Stomach (tissue), 9 donors: ENCODE measurements around the gene USP17L30. TPM values are rescaled to one million over a fixed set of nuclear protein-coding genes. Genes with fewer than 3 reads are reported as not detected.
A peak's percentile ranks its signal among the peaks of the same experiment; 100 is the strongest.
"Not testable (repeated sequence)": the region's sequence is repeated elsewhere in the genome, so short reads cannot be mapped to it uniquely, and the experiment has no call there.

Experiments used
- DNase-seq, 2 donors: peaks; one replicate each; pipeline versions ENCODE4 v3.0.0 to v3.0.0-alpha.2; 2013 to 2019
- H3K27ac ChIP-seq, 5 donors: fragments of 200-600 bp in 4 of 5; sonication (generic) in 4 of 5; one replicate each; pipeline ENCODE4 v1.5.1; 2013 to 2019; ENCODE audit warnings: mild to moderate bottlenecking in 1 of 5, moderate library complexity in 1 of 5
- H3K27me3 ChIP-seq, 3 donors: fragments of 200-600 bp; sonication (generic); one replicate each; pipeline ENCODE4 v1.5.1; 2017 to 2019; ENCODE audit warnings: mixed run types in 1 of 3
- H3K36me3 ChIP-seq, 4 donors: fragments of 200-600 bp; sonication (generic); 1 replicate in 3 of 4; 2 replicates in 1 of 4; pipeline ENCODE4 v1.5.1; 2016 to 2019
- H3K4me1 ChIP-seq, 4 donors: fragments of 200-600 bp; sonication (generic); one replicate each; pipeline ENCODE4 v1.5.1; 2016 to 2019
- H3K4me3 ChIP-seq, 4 donors: fragments of 200-600 bp; sonication (generic) in 3 of 4; one replicate each; pipeline ENCODE4 v1.5.1; 2016 to 2019; ENCODE audit warnings: mild to moderate bottlenecking in 1 of 4
- H3K9me3 ChIP-seq, 4 donors: fragments of 200-600 bp; sonication (generic); one replicate each; pipeline ENCODE4 v1.5.1; 2016 to 2019
- CTCF ChIP-seq, 7 experiments: fragments of 450-650 bp in 4 of 7; fragments of 200-600 bp in 3 of 7; sonication (generic) in 3 of 7; IDR thresholded peaks; one replicate each; pipeline ENCODE4 v1.5.1; 2016 to 2019; ENCODE audit warnings: antibody characterized with exemption in 7 of 7, control low read depth in 2 of 7, mild to moderate bottlenecking in 1 of 7
- EP300 ChIP-seq: sonication (generic); formaldehyde crosslinking; IDR thresholded peaks from one replicate; pipeline ENCODE4 v1.6.1; 2017; ENCODE audit warnings: antibody characterized with exemption
- POLR2A ChIP-seq, 4 donors: fragments of 450-650 bp; IDR thresholded peaks; one replicate each; pipeline ENCODE4 v1.6.1; 2016; ENCODE audit warnings: antibody characterized with exemption in 4 of 4, control low read depth in 2 of 4, mild to moderate bottlenecking in 1 of 4, moderate library complexity in 1 of 4
- POLR2AphosphoS5 ChIP-seq, 3 donors: sonication (generic); formaldehyde crosslinking; IDR thresholded peaks; one replicate each; pipeline ENCODE4 v1.6.1; 2016; ENCODE audit warnings: antibody characterized with exemption in 3 of 3
- WGBS, 5 donors: extraction: QIAGEN DNeasy Blood & Tissue Kit in 3 of 5; methylation state at CpG; one replicate each; pipeline versions ENCODE4 v1.1.5 to v1.1.7; 2013 to 2018; 5-methylcytosine and 5-hydroxymethylcytosine counted together
- intact Hi-C: fragments of 100-400 bp; cut with DNase I; formaldehyde crosslinking; loops from one replicate; pipeline ENCODE4 v1.15.1; 2023; ENCODE audit warnings: low total_unique reads
- polyA plus RNA-seq, 3 donors: library from polyadenylated mRNA; stranded (reverse); fragments of 200-250 nt; gene quantifications; one replicate each; pipeline ENCODE4 v1.2.3, GENCODE V29; 2013
- small RNA-seq, 4 donors: library from RNA; depleted of rRNA; stranded (forward); fragments of <200 nt; gene quantifications; one replicate each; pipeline ENCODE3, GENCODE V24; 2016
- total RNA-seq, 5 donors: library from RNA; depleted of rRNA; stranded (reverse); fragments of >200 nt; gene quantifications; one replicate each; pipeline versions ENCODE4 v1.1.0 to v1.2.3, GENCODE V29; 2014 to 2016
- donor health status: healthy with polysubstance abuse.
- donor health status: Bipolar disorder and iron deficiency.
- donor health status: healthy.

Gene USP17L30
- total and polyA plus RNA-seq, 8 donors = not detected

GRCh38 chr4:9381012-9381534, 18.1 kb downstream of the USP17L30 start:
- Histone ChIP-seq H3K27ac (peak overlapping the region in 1 of 5 donors; percentile 49), H3K4me3 (peak overlapping the region; percentile 40 to 46 (median 43))
- H3K4me1 ChIP-seq, H3K36me3 ChIP-seq, H3K9me3 ChIP-seq, intact Hi-C loops, H3K27me3 ChIP-seq: not testable (repeated sequence)
- peak; percentile 18 to 71 for DNase-seq
- peak in 5 of 7 experiments; percentile 44 to 68 (median 60) for TF ChIP-seq CTCF (IDR thresholded peaks at IDR 0.05)
- WGBS, 5 donors = 21 to 46% (median 24%) methylated on average over 16 to 35 of the region's 36 CpGs

GRCh38 chr4:9384126-9384525, 21.2 kb downstream of the USP17L30 start:
- Histone ChIP-seq H3K27me3 (no peaks in the 10 kb centered on the region), H3K4me3 (no peak overlapping the region), H3K4me1 (peaks cover 0 to 5% (median 2%) of the 10 kb centered on the region in 4 donors), H3K27ac (no peak overlapping the region), H3K9me3 (no peaks in the 10 kb centered on the region), H3K36me3 (no peaks in the 10 kb centered on the region)
- WGBS, 5 donors = 64 to 74% (median 73%) methylated on average over 1 of the region's 1 CpG
- TF ChIP-seq CTCF (IDR thresholded peaks at IDR 0.05) = no peak
- TF ChIP-seq POLR2A (IDR thresholded peaks at IDR 0.05) = no peak
- TF ChIP-seq EP300 = no peak
- no peak for TF ChIP-seq POLR2AphosphoS5 (IDR thresholded peaks at IDR 0.05)
- intact Hi-C loops = no loop called here
- no peak for DNase-seq

- H3K27me3 ChIP-seq, intact Hi-C loops, H3K4me3 ChIP-seq, H3K9me3 ChIP-seq, DNase-seq, H3K4me1 ChIP-seq, H3K36me3 ChIP-seq, H3K27ac ChIP-seq: not testable (repeated sequence)
- WGBS, 5 donors = 35 to 55% (median 38%) methylated on average over 2 of the region's 2 CpGs
Observed at GRCh38 chr4:9389001-9389400, 26.1 kb downstream of the USP17L30 start.

- intact Hi-C loops, H3K36me3 ChIP-seq, H3K4me1 ChIP-seq, H3K27ac ChIP-seq, H3K9me3 ChIP-seq, DNase-seq, H3K4me3 ChIP-seq, H3K27me3 ChIP-seq: not testable (repeated sequence)
- WGBS, 5 donors = 78 to 100% (median 81%) methylated on average over 2 of the region's 2 CpGs
Observed at GRCh38 chr4:9405774-9406173, 42.8 kb downstream of the USP17L30 start.

- H3K27ac ChIP-seq, DNase-seq, H3K4me1 ChIP-seq, H3K36me3 ChIP-seq, intact Hi-C loops, H3K4me3 ChIP-seq, H3K27me3 ChIP-seq, H3K9me3 ChIP-seq: not testable (repeated sequence)
- 78 to 93% (median 79%) methylated on average over 1 to 3 of the region's 3 CpGs for WGBS, 5 donors
Observed at GRCh38 chr4:9406491-9406890, 43.6 kb downstream of the USP17L30 start.

- no peaks in the 10 kb centered on the region for H3K36me3 ChIP-seq
- peaks cover 0 to 8% (median 0%) of the 10 kb centered on the region in 4 donors for H3K9me3 ChIP-seq
- intact Hi-C loops = no loop called here
- TF ChIP-seq EP300 = no peak
- TF ChIP-seq CTCF (IDR thresholded peaks at IDR 0.05) = no peak
- TF ChIP-seq POLR2AphosphoS5 (IDR thresholded peaks at IDR 0.05) = no peak
- no peak for TF ChIP-seq POLR2A (IDR thresholded peaks at IDR 0.05)
- H3K4me3 ChIP-seq = no peak overlapping the region
- DNase-seq = no peak
- no peaks in the 10 kb centered on the region for H3K4me1 ChIP-seq
- no peaks in the 10 kb centered on the region for H3K27me3 ChIP-seq
- no peak overlapping the region for H3K27ac ChIP-seq
- 87 to 97% (median 94%) methylated on average over 4 to 13 of the region's 13 CpGs for WGBS, 5 donors
Observed at GRCh38 chr4:9409793-9410192, 46.9 kb downstream of the USP17L30 start.

Small RNAs within 50 kb of the gene (small RNA-seq; reads per million reads assigned to genes)
- 0 reads per million in 4 donors for gene RNA5SP153

Other genes with a start within 250 kb of the USP17L30 start
- gene FAM90A26, start 192.7 kb upstream of the USP17L30 start, total RNA-seq = not detected
- gene FAM90A26, start 192.7 kb upstream of the USP17L30 start, polyA plus RNA-seq = not detected
- not detected for gene USP17L10, start 152.5 kb upstream of the USP17L30 start, total RNA-seq
- not detected for gene USP17L10, start 152.5 kb upstream of the USP17L30 start, polyA plus RNA-seq
- not detected for gene USP17L11, start 147.7 kb upstream of the USP17L30 start, total RNA-seq
- gene USP17L11, start 147.7 kb upstream of the USP17L30 start, polyA plus RNA-seq = not detected
- not detected for gene USP17L12, start 143.0 kb upstream of the USP17L30 start, total RNA-seq
- not detected for gene USP17L12, start 143.0 kb upstream of the USP17L30 start, polyA plus RNA-seq
- not detected for gene USP17L13, start 138.2 kb upstream of the USP17L30 start, total RNA-seq
- not detected for gene USP17L13, start 138.2 kb upstream of the USP17L30 start, polyA plus RNA-seq
- gene USP17L15, start 128.7 kb upstream of the USP17L30 start, total RNA-seq = not detected
- gene USP17L15, start 128.7 kb upstream of the USP17L30 start, polyA plus RNA-seq = not detected
- gene USP17L17, start 119.2 kb upstream of the USP17L30 start, total RNA-seq = not detected
- not detected for gene USP17L17, start 119.2 kb upstream of the USP17L30 start, polyA plus RNA-seq
- gene USP17L18, start 114.5 kb upstream of the USP17L30 start, total RNA-seq = not detected
- gene USP17L18, start 114.5 kb upstream of the USP17L30 start, polyA plus RNA-seq = not detected
- gene USP17L19, start 109.8 kb upstream of the USP17L30 start, total RNA-seq = not detected
- not detected for gene USP17L19, start 109.8 kb upstream of the USP17L30 start, polyA plus RNA-seq
- not detected for gene USP17L20, start 105.0 kb upstream of the USP17L30 start, total RNA-seq
- gene USP17L20, start 105.0 kb upstream of the USP17L30 start, polyA plus RNA-seq = not detected
- not detected for gene USP17L21, start 100.3 kb upstream of the USP17L30 start, total RNA-seq
- gene USP17L21, start 100.3 kb upstream of the USP17L30 start, polyA plus RNA-seq = not detected
- gene USP17L22, start 95.5 kb upstream of the USP17L30 start, total RNA-seq = not detected
- not detected for gene USP17L22, start 95.5 kb upstream of the USP17L30 start, polyA plus RNA-seq
- gene USP17L24, start 38.0 kb upstream of the USP17L30 start, total RNA-seq = not detected
- gene USP17L24, start 38.0 kb upstream of the USP17L30 start, polyA plus RNA-seq = not detected
- gene USP17L25, start 33.2 kb upstream of the USP17L30 start, total RNA-seq = not detected
- not detected for gene USP17L25, start 33.2 kb upstream of the USP17L30 start, polyA plus RNA-seq
- gene USP17L26, start 28.5 kb upstream of the USP17L30 start, total RNA-seq = not detected
- not detected for gene USP17L26, start 28.5 kb upstream of the USP17L30 start, polyA plus RNA-seq
- not detected for gene USP17L5, start 23.7 kb upstream of the USP17L30 start, total RNA-seq
- gene USP17L5, start 23.7 kb upstream of the USP17L30 start, polyA plus RNA-seq = not detected
- not detected for gene USP17L27, start 19.0 kb upstream of the USP17L30 start, total RNA-seq
- not detected for gene USP17L27, start 19.0 kb upstream of the USP17L30 start, polyA plus RNA-seq
- not detected for gene USP17L28, start 14.2 kb upstream of the USP17L30 start, total RNA-seq
- gene USP17L28, start 14.2 kb upstream of the USP17L30 start, polyA plus RNA-seq = not detected
- gene USP17L29, start 9.5 kb upstream of the USP17L30 start, total RNA-seq = not detected
- gene USP17L29, start 9.5 kb upstream of the USP17L30 start, polyA plus RNA-seq = not detected
- gene DEFB131A, start 81.3 kb downstream of the USP17L30 start, total RNA-seq = not detected
- gene DEFB131A, start 81.3 kb downstream of the USP17L30 start, polyA plus RNA-seq = not detected